ENCODE measurements around the gene GVQW3.
"Not testable (repeated sequence)": the region's sequence is repeated elsewhere in the genome, so short reads cannot be mapped to it uniquely, and the experiment has no call there.

Gene GVQW3

GRCh38 chr11:76397383-76397782 lies 16.3 kb downstream of the GVQW3 start:
- no peak for TF ChIP-seq CTCF (conservative IDR thresholded peaks at IDR 0.05)
- TF ChIP-seq ZFX (IDR thresholded peaks at IDR 0.05) = no peak

DNA sequence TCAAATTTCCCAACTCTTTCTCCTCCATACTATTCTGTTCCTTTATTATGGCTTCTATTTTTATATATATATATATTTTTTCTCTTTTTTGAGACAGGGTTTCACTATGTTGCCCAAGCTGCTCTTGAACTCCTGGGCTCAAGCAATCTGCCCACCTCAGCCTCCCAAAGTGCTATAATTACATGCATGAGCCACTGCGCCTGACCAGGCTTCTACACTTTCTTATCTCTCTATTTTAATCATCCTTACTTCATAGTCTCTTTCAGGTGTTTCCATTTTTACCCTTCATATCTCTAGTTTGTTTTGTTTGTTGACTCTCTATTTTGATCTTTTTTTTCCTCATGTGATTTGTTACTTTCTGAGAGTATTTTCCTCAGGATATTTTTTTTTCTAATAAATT lies 19.8 kb downstream of the GVQW3 start:
- no peak overlapping the region for H3K27ac ChIP-seq
- TF ChIP-seq ZFX (IDR thresholded peaks at IDR 0.05) (no peak), CTCF (conservative IDR thresholded peaks at IDR 0.05) (no peak)

More at GRCh38 chr11:76397383-76397782, 16.3 kb downstream of the GVQW3 start:
- no peak overlapping the region for H3K27ac ChIP-seq

- H3K27ac ChIP-seq = not testable (repeated sequence)
Observed at GRCh38 chr11:76401484-76401883, 20.4 kb downstream of the GVQW3 start.

DNA sequence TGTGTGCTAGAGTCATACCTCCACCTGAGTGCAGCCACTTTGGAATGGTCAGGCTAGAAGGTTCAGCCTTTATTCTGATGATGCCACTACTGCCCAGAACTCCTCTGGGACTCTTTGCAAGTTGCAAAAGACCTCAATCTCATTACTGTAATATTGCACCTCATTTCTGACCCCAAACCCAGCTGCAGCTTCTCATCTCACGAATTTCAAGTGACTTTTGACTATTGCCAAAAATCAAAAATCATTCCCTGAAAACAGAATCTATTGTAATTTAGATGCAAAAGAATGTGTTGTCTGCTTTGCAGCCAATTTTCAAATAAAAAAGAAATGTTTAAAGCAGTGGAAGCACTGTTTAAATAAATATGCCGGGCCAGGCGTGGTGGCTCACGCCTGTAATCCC lies 25.2 kb downstream of the GVQW3 start:
- H3K27ac ChIP-seq = no peak overlapping the region
- TF ChIP-seq ZFX (IDR thresholded peaks at IDR 0.05) = no peak
- TF ChIP-seq CTCF (conservative IDR thresholded peaks at IDR 0.05) = no peak

DNA sequence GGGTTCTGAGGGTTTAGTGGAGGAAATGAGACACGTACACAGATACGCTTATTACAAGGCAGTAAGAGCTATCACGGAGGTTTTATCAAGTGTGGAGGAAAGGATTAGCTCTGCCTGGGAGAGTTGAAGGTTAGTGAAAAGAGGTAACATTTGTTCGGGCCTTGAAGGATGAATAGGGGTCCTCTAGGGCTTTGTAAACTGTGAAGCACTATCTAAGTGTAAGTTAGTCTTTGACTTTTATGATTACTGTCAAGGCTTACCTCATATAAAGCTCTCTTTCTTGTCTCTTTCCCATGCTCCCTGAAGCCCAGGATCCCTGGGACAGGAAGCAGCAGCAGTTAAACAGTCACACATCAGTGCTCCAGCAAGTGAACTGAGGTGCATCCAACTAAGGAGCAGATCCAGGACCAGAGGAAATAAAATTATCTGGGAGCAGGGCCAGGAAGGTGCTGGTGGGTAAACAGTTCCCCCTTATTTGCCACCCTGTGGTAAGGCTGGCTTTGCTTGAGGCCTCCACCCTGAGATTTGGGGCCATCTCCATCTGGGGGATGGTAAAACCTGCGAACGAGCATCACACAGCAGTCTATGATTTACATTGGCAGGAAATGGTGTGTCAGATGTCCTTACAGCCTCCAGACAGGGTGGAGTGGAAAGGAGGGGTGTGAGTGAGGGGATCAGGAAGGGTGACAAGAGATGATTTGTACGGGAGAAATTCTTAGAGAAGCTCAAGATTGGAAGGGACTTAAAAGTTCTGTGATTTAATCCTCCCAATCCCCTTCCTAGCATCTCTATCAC lies 27.2 kb downstream of the GVQW3 start:
- TF ChIP-seq CTCF (conservative IDR thresholded peaks at IDR 0.05) (no peak), ZFX (IDR thresholded peaks at IDR 0.05) (no peak)
- no peak overlapping the region for H3K27ac ChIP-seq

DNA sequence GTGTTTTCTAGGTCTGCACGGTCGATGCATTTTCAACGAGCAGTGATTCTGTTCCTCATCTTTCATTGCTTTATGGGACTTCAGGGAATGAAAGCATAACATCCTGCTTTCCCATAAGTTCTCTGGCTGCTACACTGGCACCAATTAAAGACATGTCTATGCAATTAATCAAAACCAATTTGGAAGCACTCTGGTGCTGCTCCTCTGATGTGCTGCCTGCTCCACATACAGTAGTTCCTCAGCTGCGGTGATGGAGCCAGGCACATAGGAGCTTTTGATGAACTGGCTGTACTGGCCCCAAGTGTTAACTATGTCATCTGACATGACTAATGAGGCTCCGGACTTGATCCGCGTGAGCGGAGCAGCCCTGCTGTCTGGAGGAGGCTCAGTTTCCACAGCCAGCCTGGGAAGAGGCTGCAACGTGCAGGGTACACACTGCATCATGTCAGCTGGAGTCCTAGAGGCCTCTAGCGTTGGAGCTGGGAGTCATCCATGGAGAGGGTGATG lies 29.8 kb downstream of the GVQW3 start:
- no peak for TF ChIP-seq CTCF (conservative IDR thresholded peaks at IDR 0.05)
- TF ChIP-seq ZFX (IDR thresholded peaks at IDR 0.05) = no peak
- H3K27ac ChIP-seq = no peak overlapping the region

DNA sequence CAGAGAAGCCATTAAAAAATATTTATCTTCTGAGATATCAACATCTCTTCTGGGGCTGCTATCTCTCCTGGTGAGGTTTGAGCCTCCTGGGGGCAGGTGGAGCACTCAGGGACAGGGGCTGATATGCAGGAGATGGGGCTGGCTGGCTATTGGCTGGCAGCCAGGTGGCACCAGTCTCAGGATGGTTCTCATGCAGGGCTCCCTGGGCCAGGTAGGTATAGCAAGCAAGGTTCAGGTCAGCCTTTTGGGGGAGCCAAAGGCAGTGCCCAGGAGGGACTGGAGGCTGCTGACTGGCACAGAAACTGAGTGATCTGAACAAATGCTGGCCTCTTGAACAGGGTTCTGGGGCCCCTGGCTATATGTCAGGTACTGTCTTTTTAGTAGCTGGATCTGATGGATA lies 34.0 kb downstream of the GVQW3 start:
- H3K27ac ChIP-seq = no peak overlapping the region
- TF ChIP-seq ZFX (IDR thresholded peaks at IDR 0.05) = no peak
- no peak for TF ChIP-seq CTCF (conservative IDR thresholded peaks at IDR 0.05)

GRCh38 chr11:76419896-76420295 lies 38.8 kb downstream of the GVQW3 start:
- H3K27ac ChIP-seq = no peak overlapping the region
- TF ChIP-seq CTCF (conservative IDR thresholded peaks at IDR 0.05) = peak; percentile 66
- no peak for TF ChIP-seq ZFX (IDR thresholded peaks at IDR 0.05)

Data from C4-2B (cell line).